K562 (cell line): ENCODE results near the gene NFIC.

Experiments used
- FOXK2 ChIP-seq, 2 experiments: fragments of 450-650 bp; IDR thresholded peaks in 1 of 2; conservative IDR thresholded peaks in 1 of 2; 2 replicates each; pipeline ENCODE4 v1.6.1; 2016; ENCODE audit warnings: low read depth in 2 of 2, mild to moderate bottlenecking in 1 of 2
- HNRNPH1 ChIP-seq: fragments of 200-400 bp; formaldehyde crosslinking; optimal IDR thresholded peaks from 2 replicates; pipeline ENCODE3; 2017; ENCODE audit warnings: low read depth, mild to moderate bottlenecking, low read length, moderate library complexity
- HNRNPLL ChIP-seq: fragments of 200-400 bp; formaldehyde crosslinking; IDR thresholded peaks from 2 replicates; pipeline ENCODE4 v1.6.1; 2017; ENCODE audit warnings: low read length, low read depth, mild to moderate bottlenecking; ENCODE audit not compliant: poor library complexity, severe bottlenecking
- MYC ChIP-seq, 2 experiments: fragments of 250-450 bp in 1 of 2; sonication (Bioruptor Pico) in 1 of 2; IDR thresholded peaks; 2 replicates each; pipeline versions ENCODE4 v1.5.1 to v1.6.1; 2012 to 2021; ENCODE audit warnings: low read depth in 2 of 2, borderline replicate concordance in 1 of 2, improper control_type of control experiment in 1 of 2, low read length in 1 of 2, mild to moderate bottlenecking in 1 of 2, moderate library complexity in 1 of 2
- POU5F1 ChIP-seq: fragments of 150-350 bp; IDR thresholded peaks from 2 replicates; pipeline ENCODE4 v1.6.1; 2014; ENCODE audit warnings: borderline replicate concordance, low read length, low read depth, mild to moderate bottlenecking; ENCODE audit not compliant: partially characterized antibody
- SLC30A9 ChIP-seq: fragments of 250-450 bp; sonication (Bioruptor Pico); IDR thresholded peaks from 2 replicates; pipeline ENCODE4 v1.8.0; 2022; ENCODE audit warnings: mild to moderate bottlenecking, moderate library complexity
- TF ChIP-seq, protein P1 (sequence below), 2 experiments: fragments of 450-650 bp; formaldehyde crosslinking in 1 of 2; IDR thresholded peaks; 2 replicates each; pipeline versions ENCODE4 v1.4.0 to v1.6.1; 2014 to 2020; ENCODE audit warnings: mild to moderate bottlenecking in 2 of 2, borderline replicate concordance in 1 of 2, low read depth in 1 of 2
- TF ChIP-seq, protein P2 (sequence below), 3 experiments: IDR thresholded peaks in 2 of 3; conservative IDR thresholded peaks in 1 of 3; 2 replicates each; pipeline ENCODE4 v1.5.1; 2011 to 2012; ENCODE audit warnings: low read length in 3 of 3, mild to moderate bottlenecking in 3 of 3, control low read depth in 2 of 3, improper control_type of control experiment in 1 of 3, inconsistent platforms in 1 of 3, low read depth in 1 of 3, mixed read lengths in 1 of 3, moderate library complexity in 1 of 3; ENCODE audit not compliant: insufficient read depth in 2 of 3
- TF ChIP-seq, protein P3 (sequence below): IDR thresholded peaks from 2 replicates; pipeline ENCODE4 v1.6.1; 2012; ENCODE audit warnings: low read depth, low read length, improper control_type of control experiment, borderline replicate concordance

DNA sequence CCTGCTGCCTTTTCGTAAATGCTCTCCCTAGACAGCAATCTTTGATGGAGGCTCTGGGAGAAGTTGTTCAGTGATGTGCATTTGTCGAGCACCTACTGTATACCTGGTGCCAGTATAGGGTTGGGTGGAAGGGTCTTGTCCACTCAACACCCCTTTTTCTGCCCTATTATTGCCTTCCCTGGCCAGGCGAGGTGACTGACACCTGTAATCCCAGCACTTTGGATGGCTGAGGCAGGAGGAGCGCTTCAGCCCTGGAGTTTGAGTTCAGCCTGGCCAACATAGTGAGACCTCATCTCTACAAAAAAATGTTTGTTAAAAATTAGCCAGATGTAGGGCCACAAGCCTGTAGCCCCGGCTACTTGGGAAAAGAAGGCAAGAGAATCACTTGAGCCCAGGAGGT lies 49.3 kb downstream of the NFIC start:
- TF ChIP-seq, protein P1, sequence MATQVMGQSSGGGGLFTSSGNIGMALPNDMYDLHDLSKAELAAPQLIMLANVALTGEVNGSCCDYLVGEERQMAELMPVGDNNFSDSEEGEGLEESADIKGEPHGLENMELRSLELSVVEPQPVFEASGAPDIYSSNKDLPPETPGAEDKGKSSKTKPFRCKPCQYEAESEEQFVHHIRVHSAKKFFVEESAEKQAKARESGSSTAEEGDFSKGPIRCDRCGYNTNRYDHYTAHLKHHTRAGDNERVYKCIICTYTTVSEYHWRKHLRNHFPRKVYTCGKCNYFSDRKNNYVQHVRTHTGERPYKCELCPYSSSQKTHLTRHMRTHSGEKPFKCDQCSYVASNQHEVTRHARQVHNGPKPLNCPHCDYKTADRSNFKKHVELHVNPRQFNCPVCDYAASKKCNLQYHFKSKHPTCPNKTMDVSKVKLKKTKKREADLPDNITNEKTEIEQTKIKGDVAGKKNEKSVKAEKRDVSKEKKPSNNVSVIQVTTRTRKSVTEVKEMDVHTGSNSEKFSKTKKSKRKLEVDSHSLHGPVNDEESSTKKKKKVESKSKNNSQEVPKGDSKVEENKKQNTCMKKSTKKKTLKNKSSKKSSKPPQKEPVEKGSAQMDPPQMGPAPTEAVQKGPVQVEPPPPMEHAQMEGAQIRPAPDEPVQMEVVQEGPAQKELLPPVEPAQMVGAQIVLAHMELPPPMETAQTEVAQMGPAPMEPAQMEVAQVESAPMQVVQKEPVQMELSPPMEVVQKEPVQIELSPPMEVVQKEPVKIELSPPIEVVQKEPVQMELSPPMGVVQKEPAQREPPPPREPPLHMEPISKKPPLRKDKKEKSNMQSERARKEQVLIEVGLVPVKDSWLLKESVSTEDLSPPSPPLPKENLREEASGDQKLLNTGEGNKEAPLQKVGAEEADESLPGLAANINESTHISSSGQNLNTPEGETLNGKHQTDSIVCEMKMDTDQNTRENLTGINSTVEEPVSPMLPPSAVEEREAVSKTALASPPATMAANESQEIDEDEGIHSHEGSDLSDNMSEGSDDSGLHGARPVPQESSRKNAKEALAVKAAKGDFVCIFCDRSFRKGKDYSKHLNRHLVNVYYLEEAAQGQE (IDR thresholded peaks at IDR 0.05; ENCODE audit: borderline replicate concordance): no peak
- TF ChIP-seq, protein P1 (CRISPR knock-in tag; IDR thresholded peaks at IDR 0.05; ENCODE audit: low read depth): no peak
- TF ChIP-seq MYC (IDR thresholded peaks at IDR 0.05; ENCODE audit: low read depth, low read length) (no peak), MYC (CRISPR knock-in tag; IDR thresholded peaks at IDR 0.05; ENCODE audit: borderline replicate concordance, low read depth) (no peak), FOXK2 (conservative IDR thresholded peaks at IDR 0.05 in 1 of 2, IDR thresholded peaks at IDR 0.05 in 1 of 2; ENCODE audit: low read depth in 2 of 2) (no peak), SLC30A9 (CRISPR knock-in tag) (no peak), HNRNPH1 (no peak), HNRNPLL (no peak), POU5F1 (no peak)
- TF ChIP-seq, protein P2, sequence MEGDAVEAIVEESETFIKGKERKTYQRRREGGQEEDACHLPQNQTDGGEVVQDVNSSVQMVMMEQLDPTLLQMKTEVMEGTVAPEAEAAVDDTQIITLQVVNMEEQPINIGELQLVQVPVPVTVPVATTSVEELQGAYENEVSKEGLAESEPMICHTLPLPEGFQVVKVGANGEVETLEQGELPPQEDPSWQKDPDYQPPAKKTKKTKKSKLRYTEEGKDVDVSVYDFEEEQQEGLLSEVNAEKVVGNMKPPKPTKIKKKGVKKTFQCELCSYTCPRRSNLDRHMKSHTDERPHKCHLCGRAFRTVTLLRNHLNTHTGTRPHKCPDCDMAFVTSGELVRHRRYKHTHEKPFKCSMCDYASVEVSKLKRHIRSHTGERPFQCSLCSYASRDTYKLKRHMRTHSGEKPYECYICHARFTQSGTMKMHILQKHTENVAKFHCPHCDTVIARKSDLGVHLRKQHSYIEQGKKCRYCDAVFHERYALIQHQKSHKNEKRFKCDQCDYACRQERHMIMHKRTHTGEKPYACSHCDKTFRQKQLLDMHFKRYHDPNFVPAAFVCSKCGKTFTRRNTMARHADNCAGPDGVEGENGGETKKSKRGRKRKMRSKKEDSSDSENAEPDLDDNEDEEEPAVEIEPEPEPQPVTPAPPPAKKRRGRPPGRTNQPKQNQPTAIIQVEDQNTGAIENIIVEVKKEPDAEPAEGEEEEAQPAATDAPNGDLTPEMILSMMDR (IDR thresholded peaks at IDR 0.05 in 2 of 3, conservative IDR thresholded peaks at IDR 0.05 in 1 of 3; ENCODE audit: insufficient read depth in 2 of 3, low read depth in 1 of 3, low read length in 3 of 3): no peak
- TF ChIP-seq, protein P3, sequence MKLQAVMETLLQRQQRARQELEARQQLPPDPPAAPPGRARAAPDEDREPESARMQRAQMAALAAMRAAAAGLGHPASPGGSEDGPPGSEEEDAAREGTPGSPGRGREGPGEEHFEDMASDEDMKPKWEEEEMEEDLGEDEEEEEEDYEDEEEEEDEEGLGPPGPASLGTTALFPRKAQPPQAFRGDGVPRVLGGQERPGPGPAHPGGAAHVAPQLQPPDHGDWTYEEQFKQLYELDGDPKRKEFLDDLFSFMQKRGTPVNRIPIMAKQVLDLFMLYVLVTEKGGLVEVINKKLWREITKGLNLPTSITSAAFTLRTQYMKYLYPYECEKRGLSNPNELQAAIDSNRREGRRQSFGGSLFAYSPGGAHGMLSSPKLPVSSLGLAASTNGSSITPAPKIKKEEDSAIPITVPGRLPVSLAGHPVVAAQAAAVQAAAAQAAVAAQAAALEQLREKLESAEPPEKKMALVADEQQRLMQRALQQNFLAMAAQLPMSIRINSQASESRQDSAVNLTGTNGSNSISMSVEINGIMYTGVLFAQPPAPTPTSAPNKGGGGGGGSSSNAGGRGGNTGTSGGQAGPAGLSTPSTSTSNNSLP: no peak
